GM21367 (cell line): Measurements from ENCODE around the gene ADAM19.
"Not testable (repeated sequence)": the region's sequence is repeated elsewhere in the genome, so short reads cannot be mapped to it uniquely, and the experiment has no call there.

Experiments
- ATAC-seq: cut with Tn5 transposase; IDR thresholded peaks from one replicate; pipeline ENCODE4 v1.9.1; 2021; ENCODE audit not compliant: unreplicated experiment

The ADAM19 gene

GRCh38 chr5:157491471-157491995 is 84.0 kb downstream of the ADAM19 start:
- no peak for ATAC-seq

GRCh38 chr5:157487358-157487757 is 88.2 kb downstream of the ADAM19 start:
- ATAC-seq: no peak

- ATAC-seq: peak; percentile 45
These were observed 88.7 kb downstream of the ADAM19 start for GRCh38 chr5:157486861-157487260.

GRCh38 chr5:157486221-157486681 is 89.3 kb downstream of the ADAM19 start:
- peak; percentile 63 for ATAC-seq

GRCh38 chr5:157485811-157486210 is 89.8 kb downstream of the ADAM19 start:
- peak; percentile 38 for ATAC-seq

- no peak for ATAC-seq
These were observed 90.2 kb downstream of the ADAM19 start for GRCh38 chr5:157485340-157485739.

GRCh38 chr5:157484768-157485167 is 90.8 kb downstream of the ADAM19 start:
- ATAC-seq: no peak

- ATAC-seq: not testable (repeated sequence)
These were observed 92.9 kb downstream of the ADAM19 start for GRCh38 chr5:157482702-157483101.

GRCh38 chr5:157481666-157482065 is 93.9 kb downstream of the ADAM19 start:
- no peak for ATAC-seq

- ATAC-seq: no peak
These were observed 94.3 kb downstream of the ADAM19 start for GRCh38 chr5:157481265-157481664.

- ATAC-seq: no peak
These were observed 95.7 kb downstream of the ADAM19 start for GRCh38 chr5:157479612-157480510.

- no peak for ATAC-seq
These were observed 96.4 kb downstream of the ADAM19 start for GRCh38 chr5:157479166-157479565.

GRCh38 chr5:157478726-157479125 is 96.8 kb downstream of the ADAM19 start:
- no peak for ATAC-seq

- ATAC-seq: no peak
These were observed 97.6 kb downstream of the ADAM19 start for GRCh38 chr5:157477814-157478494.

- ATAC-seq: peak; percentile 53
These were observed 98.7 kb downstream of the ADAM19 start for GRCh38 chr5:157476702-157477408.

GRCh38 chr5:157475432-157475831 is 100.1 kb downstream of the ADAM19 start:
- ATAC-seq: no peak

GRCh38 chr5:157473383-157474320 is 101.9 kb downstream of the ADAM19 start:
- no peak for ATAC-seq

GRCh38 chr5:157471709-157472108 is 103.9 kb downstream of the ADAM19 start:
- no peak for ATAC-seq

GRCh38 chr5:157470631-157471030 is 104.9 kb downstream of the ADAM19 start:
- ATAC-seq: no peak

- no peak for ATAC-seq
These were observed 105.9 kb downstream of the ADAM19 start for GRCh38 chr5:157469687-157470086.
